Iris pigment epithelial cell (primary cell): ENCODE data around the gene TTC9C.
A peak's percentile ranks its signal among the peaks of the same experiment; 100 is the strongest.
"Not testable (repeated sequence)": the region's sequence is repeated elsewhere in the genome, so short reads cannot be mapped to it uniquely, and the experiment has no call there.

ENCODE experiments used
- DNase-seq: peaks from one replicate; pipeline ENCODE4 v3.0.0-alpha.2; 2011; ENCODE audit warnings: low read depth

Gene TTC9C

GRCh38 chr11:62728171-62728988, at the start of gene TTC9C:
Gene TTC9C, plus strand, starts transcription at chr11:62728486. Its CDS starts 363 bp downstream, at chr11:62728849.
- DNase-seq = peak; percentile 92

GRCh38 chr11:62678770-62679696, 49.3 kb upstream of the TTC9C start, which contains the start of gene UBXN1:
Gene UBXN1, minus strand, starts transcription at chr11:62679073. Its CDS starts 150 bp downstream, at chr11:62678923.
- DNase-seq = peak; percentile 87

- peak; percentile 82 for DNase-seq
Measured at GRCh38 chr11:62680825-62681240, 47.5 kb upstream of the TTC9C start.

- DNase-seq = no peak
Measured at GRCh38 chr11:62682518-62682917, 45.8 kb upstream of the TTC9C start.

- DNase-seq = no peak
Measured at GRCh38 chr11:62687508-62688396, 40.5 kb upstream of the TTC9C start.

GRCh38 chr11:62688491-62688890, 39.8 kb upstream of the TTC9C start:
- no peak for DNase-seq

GRCh38 chr11:62689421-62690183, 38.7 kb upstream of the TTC9C start, which contains the start of gene LRRN4CL:
Gene LRRN4CL, minus strand, starts transcription at chr11:62689530. Its CDS starts 1,022 bp downstream, at chr11:62688508.
- peak; percentile 80 for DNase-seq

GRCh38 chr11:62693624-62694023, 34.7 kb upstream of the TTC9C start:
- DNase-seq = not testable (repeated sequence)

- DNase-seq = peak; percentile 79
Measured at GRCh38 chr11:62694455-62695167, 33.7 kb upstream of the TTC9C start.

- DNase-seq = no peak
Measured at GRCh38 chr11:62702246-62702645, 26.0 kb upstream of the TTC9C start.

- DNase-seq = not testable (repeated sequence)
Measured at GRCh38 chr11:62703921-62704320, 24.4 kb upstream of the TTC9C start.

- DNase-seq = no peak
Measured at GRCh38 chr11:62705413-62705812, 22.9 kb upstream of the TTC9C start.

GRCh38 chr11:62705880-62706849, 22.1 kb upstream of the TTC9C start:
- DNase-seq = peak; percentile 91

GRCh38 chr11:62706850-62707247, 21.4 kb upstream of the TTC9C start:
- DNase-seq = no peak

- DNase-seq = no peak
Measured at GRCh38 chr11:62707277-62707861, 20.9 kb upstream of the TTC9C start, which contains the start of the genes BSCL2 and GNG3. Gene BSCL2, minus strand, starts transcription at chr11:62707424. Its CDS starts 229 bp downstream, at chr11:62707195. Gene GNG3, plus strand, starts transcription at chr11:62707676. Its CDS starts 620 bp downstream, at chr11:62708296.

- no peak for DNase-seq
Measured at GRCh38 chr11:62708392-62708791, 19.9 kb upstream of the TTC9C start.

- DNase-seq = no peak
Measured at GRCh38 chr11:62708793-62709192, 19.5 kb upstream of the TTC9C start.
